H1 (cell line): Measurements from ENCODE around the gene MIPOL1. TPM values are rescaled to one million over a fixed set of nuclear protein-coding genes. Genes with fewer than 3 reads are reported as not detected.

Experiments used
- CTCF ChIA-PET: fragments of 300-600 bp; sonication (Branson Sonifier 250); formaldehyde crosslinking; loops from one replicate; lab custom pipeline; 2021; ENCODE audit not compliant: partially characterized antibody; lab: Charles Lee
- POLR2A ChIA-PET: fragments of 300-600 bp; sonication (Branson Sonifier 250); formaldehyde crosslinking; loops from one replicate; lab custom pipeline; 2021; ENCODE audit warnings: inconsistent platforms; ENCODE audit not compliant: partially characterized antibody; lab: Charles Lee
- DNase-seq, 2 experiments: peaks; one replicate each; pipeline versions ENCODE4 v3.0.0 to v3.0.0-alpha.2; 2010 to 2022; ENCODE audit warnings: low spot score in 2 of 2, low read depth in 1 of 2, mixed read lengths in 1 of 2
- FAIRE-seq: peaks from 2 replicates; lab custom pipeline; 2011; peaks lifted over from hg19 to GRCh38; lab: Jason Lieb, UNC
- H2AFZ ChIP-seq: 2 replicates; pipeline ENCODE4 v1.8.1; 2012; ENCODE audit warnings: low read length, inconsistent platforms
- H2AK5ac ChIP-seq: 2 replicates; pipeline ENCODE4 v1.6.1; 2013; ENCODE audit warnings: low read depth, low read length
- H2BK120ac ChIP-seq: replicated peaks from 2 replicates; pipeline ENCODE3; 2013; ENCODE audit warnings: low read depth, low read length, inconsistent platforms
- H2BK12ac ChIP-seq: 2 replicates; pipeline ENCODE4 v1.6.1; 2013; ENCODE audit warnings: low read depth, low read length
- H2BK15ac ChIP-seq: 2 replicates; pipeline ENCODE4 v1.6.1; 2013; ENCODE audit warnings: low read length
- H2BK20ac ChIP-seq: 2 replicates; pipeline ENCODE4 v1.6.1; 2013; ENCODE audit warnings: low read length
- H2BK5ac ChIP-seq: 2 replicates; pipeline ENCODE4 v1.6.1; 2013; ENCODE audit warnings: low read depth, low read length
- H3K14ac ChIP-seq: 2 replicates; pipeline ENCODE4 v1.6.1; 2013; ENCODE audit warnings: inconsistent platforms; ENCODE audit not compliant: insufficient read length
- H3K18ac ChIP-seq: 2 replicates; pipeline ENCODE4 v1.6.1; 2013; ENCODE audit warnings: low read length; ENCODE audit errors: extremely low read depth
- H3K23ac ChIP-seq: 2 replicates; pipeline ENCODE4 v1.6.1; 2013; ENCODE audit warnings: inconsistent platforms; ENCODE audit not compliant: insufficient read length
- H3K23me2 ChIP-seq: 2 replicates; pipeline ENCODE4 v1.6.1; 2013; ENCODE audit warnings: low read depth, low read length
- H3K27ac ChIP-seq: 2 replicates; pipeline ENCODE4 v1.6.1; 2011; ENCODE audit warnings: low read depth, low read length, inconsistent platforms
- H3K27me3 ChIP-seq, 4 experiments: replicated peaks in 1 of 4; 1 replicate in 1 of 4; 2 replicates in 3 of 4; pipeline versions ENCODE4 v1.6.1 to v1.8.1; 2011 to 2013; ENCODE audit warnings: low read length in 3 of 4, mild to moderate bottlenecking in 3 of 4, inconsistent platforms in 2 of 4, mixed read lengths in 2 of 4, moderate library complexity in 1 of 4; ENCODE audit not compliant: control insufficient read depth in 3 of 4, insufficient read depth in 3 of 4; ENCODE audit errors: extremely low read depth in 1 of 4
- H3K36me3 ChIP-seq, 4 experiments: 2 replicates each; pipeline versions ENCODE4 v1.6.1 to v1.8.1; 2011 to 2013; ENCODE audit warnings: mild to moderate bottlenecking in 4 of 4, low read length in 3 of 4, moderate library complexity in 2 of 4, control low read depth in 1 of 4, inconsistent platforms in 1 of 4; ENCODE audit not compliant: insufficient read depth in 4 of 4, control insufficient read depth in 2 of 4
- H3K4ac ChIP-seq: replicated peaks from 2 replicates; pipeline ENCODE3; 2013; ENCODE audit warnings: low read length, low read depth, mixed read lengths, inconsistent platforms; ENCODE audit not compliant: insufficient read length
- H3K4me1 ChIP-seq, 4 experiments: replicated peaks in 1 of 4; 1 replicate in 1 of 4; 2 replicates in 3 of 4; pipeline versions ENCODE4 v1.6.1 to v1.8.1; 2011 to 2013; ENCODE audit warnings: low read length in 3 of 4, inconsistent platforms in 2 of 4, mixed read lengths in 1 of 4; ENCODE audit not compliant: insufficient read depth in 4 of 4, control insufficient read depth in 3 of 4
- H3K4me2 ChIP-seq, 2 experiments: 2 replicates each; pipeline versions ENCODE4 v1.6.1 to v1.8.1; 2011 to 2013; ENCODE audit warnings: low read depth in 2 of 2, low read length in 2 of 2, control low read depth in 1 of 2, inconsistent platforms in 1 of 2, mild to moderate bottlenecking in 1 of 2; ENCODE audit not compliant: insufficient read depth in 1 of 2
- H3K4me3 ChIP-seq, 4 experiments: fragments of 200-600, 300-600 bp in 1 of 4; sonication (generic), shearing (Covaris generic), sonication (Bioruptor Twin) in 1 of 4; 2 replicates each; pipeline versions ENCODE4 v1.5.1 to v1.8.1; 2011 to 2016; ENCODE audit warnings: low read length in 4 of 4, low read depth in 3 of 4, control low read depth in 2 of 4, inconsistent platforms in 2 of 4, mild to moderate bottlenecking in 2 of 4, mixed read lengths in 1 of 4, moderate library complexity in 1 of 4; ENCODE audit not compliant: insufficient read depth in 2 of 4; ENCODE audit errors: extremely low read depth in 1 of 4
- H3K56ac ChIP-seq: replicated peaks from 2 replicates; pipeline ENCODE3; 2013; ENCODE audit warnings: low read depth, mild to moderate bottlenecking, mixed read lengths, low read length, inconsistent platforms; ENCODE audit not compliant: insufficient read length
- H3K79me1 ChIP-seq: 2 replicates; pipeline ENCODE4 v1.6.1; 2013; ENCODE audit warnings: low read depth, low read length, control low read depth
- H3K79me2 ChIP-seq, 2 experiments: 2 replicates each; pipeline versions ENCODE4 v1.6.1 to v1.8.1; 2012 to 2013; ENCODE audit warnings: low read length in 2 of 2, mild to moderate bottlenecking in 2 of 2, inconsistent platforms in 1 of 2; ENCODE audit not compliant: insufficient read depth in 2 of 2, control insufficient read depth in 1 of 2
- H3K9ac ChIP-seq, 4 experiments: replicated peaks in 1 of 4; 1 replicate in 1 of 4; 2 replicates in 3 of 4; pipeline versions ENCODE4 v1.6.1 to v1.8.1; 2011 to 2013; ENCODE audit warnings: low read depth in 3 of 4, low read length in 3 of 4, control low read depth in 2 of 4, mild to moderate bottlenecking in 2 of 4, moderate library complexity in 2 of 4, inconsistent platforms in 1 of 4; ENCODE audit errors: extremely low read depth in 1 of 4
- H3K9me3 ChIP-seq, 2 experiments: 2 replicates each; pipeline versions ENCODE4 v1.6.1 to v1.8.1; 2012 to 2013; ENCODE audit warnings: mild to moderate bottlenecking in 2 of 2, moderate library complexity in 2 of 2, control low read depth in 1 of 2, inconsistent platforms in 1 of 2, low read depth in 1 of 2, low read length in 1 of 2, mixed read lengths in 1 of 2; ENCODE audit not compliant: insufficient read depth in 2 of 2
- H4K20me1 ChIP-seq, 2 experiments: replicated peaks in 1 of 2; 2 replicates each; pipeline versions ENCODE3 to v1.8.1; 2011 to 2013; ENCODE audit warnings: inconsistent platforms in 2 of 2, low read length in 2 of 2, mild to moderate bottlenecking in 1 of 2; ENCODE audit not compliant: insufficient read depth in 2 of 2, control insufficient read depth in 1 of 2
- H4K5ac ChIP-seq: 2 replicates; pipeline ENCODE4 v1.6.1; 2013; ENCODE audit warnings: low read length, low read depth, mixed read lengths, inconsistent platforms; ENCODE audit not compliant: insufficient read length
- H4K8ac ChIP-seq: 2 replicates; pipeline ENCODE4 v1.8.0; 2013; ENCODE audit warnings: mild to moderate bottlenecking, moderate library complexity, low read length, inconsistent platforms; ENCODE audit not compliant: insufficient read depth; ENCODE audit errors: extremely low read depth
- H4K91ac ChIP-seq: replicated peaks from 2 replicates; pipeline ENCODE3; 2013; ENCODE audit warnings: low read length, mixed read lengths, inconsistent platforms; ENCODE audit not compliant: insufficient read length
- CEBPB ChIP-seq: IDR thresholded peaks from 2 replicates; pipeline ENCODE4 v1.6.1; 2012; ENCODE audit warnings: low read depth, low read length
- CHD1 ChIP-seq: IDR thresholded peaks from 2 replicates; pipeline ENCODE4 v1.6.1; 2012; ENCODE audit warnings: low read depth, low read length, improper control_type of control experiment
- RBBP5 ChIP-seq: IDR thresholded peaks from 2 replicates; pipeline ENCODE4 v1.7.1; 2012; ENCODE audit warnings: low read depth, mild to moderate bottlenecking, inconsistent platforms, low read length, moderate library complexity, borderline replicate concordance
- SIX5 ChIP-seq: IDR thresholded peaks from 2 replicates; pipeline ENCODE4 v1.6.1; 2011; ENCODE audit warnings: mild to moderate bottlenecking, low read depth, low read length
- TAF1 ChIP-seq: IDR thresholded peaks from 2 replicates; pipeline ENCODE4 v1.6.1; 2011; ENCODE audit warnings: mild to moderate bottlenecking, low read depth, low read length
- TEAD4 ChIP-seq: IDR thresholded peaks from 2 replicates; pipeline ENCODE4 v1.6.1; 2012; ENCODE audit warnings: low read depth, low read length, inconsistent platforms, mixed read lengths
- polyA plus RNA-seq, 7 experiments: library from polyadenylated mRNA; depleted of rRNA in 3 of 7; stranded (reverse) in 5 of 7; unstranded in 2 of 7; fragments of >200 nt in 5 of 7; fragments of 200-250 nt in 2 of 7; gene quantifications; 1 replicate in 5 of 7; 2 replicates in 1 of 7; 4 replicates in 1 of 7; pipeline versions ENCODE4 v1.2.1 to v1.2.3, GENCODE V29; 2011 to 2013; ENCODE audit warnings: missing spikeins in 2 of 7, mixed read lengths in 2 of 7
- total RNA-seq: library from RNA; stranded (reverse); fragmentation: NEBNext Ultra II Directional; extraction: Animal tissue kit (Norgen Biotek cat#: 25700); gene quantifications from 2 replicates; pipeline ENCODE4 v1.2.1, GENCODE V29; 2021
- TF ChIP-seq, protein P1 (sequence below): IDR thresholded peaks from 2 replicates; pipeline ENCODE4 v1.6.1; 2012; ENCODE audit warnings: low read length, inconsistent platforms

Gene MIPOL1
- total and polyA plus RNA-seq, 2 of the 8 experiments (the other 6 are each of a cell fraction or from before 2014, with no cell fraction given) = 2.8 to 23.9 TPM

DNA sequence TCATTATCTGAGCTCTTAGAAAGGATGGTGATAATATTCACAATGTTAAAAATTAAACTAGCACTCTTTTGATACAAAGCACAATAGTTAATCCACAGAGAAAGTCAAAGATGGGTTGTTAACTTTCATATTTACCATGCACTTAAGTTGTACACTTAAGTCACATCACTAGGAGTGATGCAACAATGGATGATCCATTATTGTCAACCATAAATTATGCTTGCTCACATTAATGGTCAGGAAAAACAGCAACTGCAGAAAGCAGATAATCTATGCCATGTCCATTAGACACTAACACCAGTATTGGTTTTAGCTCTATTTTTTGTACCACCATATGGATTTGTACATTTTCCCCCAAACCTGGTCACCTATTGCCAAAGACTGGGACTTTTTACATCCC is 201.8 kb downstream of the MIPOL1 start:
- ChIA-PET POLR2A (interaction anchor here (1.3 kb wide), 1 partner anchor 10 kb away, joined by 3 read pairs; no protein-coding TSS in a partner anchor), CTCF (no interaction called here)
- no peak overlapping the region for H3K4me2 ChIP-seq
- no peak overlapping the region for H3K4ac ChIP-seq
- no peak overlapping the region for H2AFZ ChIP-seq
- no peak overlapping the region for H3K9ac ChIP-seq
- 0 out of 8 replicates have a peak, but pooled peaks cover 0 to 3% (median 0%) of the 10 kb centered on the region in 4 experiments for H3K36me3 ChIP-seq
- H4K91ac ChIP-seq = no peak overlapping the region
- no peak overlapping the region for H3K14ac ChIP-seq
- no peak overlapping the region for H2BK20ac ChIP-seq
- no peak overlapping the region for H4K8ac ChIP-seq
- H4K20me1 ChIP-seq = no peaks in the 10 kb centered on the region
- H3K18ac ChIP-seq = no peak overlapping the region
- no peak for FAIRE-seq
- no peak overlapping the region for H3K27ac ChIP-seq
- no peak overlapping the region for H2BK5ac ChIP-seq
- no peak overlapping the region for H3K56ac ChIP-seq
- no peak overlapping the region for H3K23ac ChIP-seq
- H3K23me2 ChIP-seq = no peaks in the 10 kb centered on the region
- no peak overlapping the region for H3K4me3 ChIP-seq
- no peak overlapping the region for H2AK5ac ChIP-seq
- no peaks in the 10 kb centered on the region for H3K27me3 ChIP-seq
- no peak overlapping the region for H2BK120ac ChIP-seq
- no peak overlapping the region for H4K5ac ChIP-seq
- no peak overlapping the region for H2BK15ac ChIP-seq
- H3K4me1 ChIP-seq = no peaks in the 10 kb centered on the region
- no peak for TF ChIP-seq RBBP5
- no peak for TF ChIP-seq SIX5
- no peak for TF ChIP-seq CEBPB
- TF ChIP-seq TAF1 = no peak
- TF ChIP-seq TEAD4 = no peak
- TF ChIP-seq CHD1 = no peak
- TF ChIP-seq, protein P1, sequence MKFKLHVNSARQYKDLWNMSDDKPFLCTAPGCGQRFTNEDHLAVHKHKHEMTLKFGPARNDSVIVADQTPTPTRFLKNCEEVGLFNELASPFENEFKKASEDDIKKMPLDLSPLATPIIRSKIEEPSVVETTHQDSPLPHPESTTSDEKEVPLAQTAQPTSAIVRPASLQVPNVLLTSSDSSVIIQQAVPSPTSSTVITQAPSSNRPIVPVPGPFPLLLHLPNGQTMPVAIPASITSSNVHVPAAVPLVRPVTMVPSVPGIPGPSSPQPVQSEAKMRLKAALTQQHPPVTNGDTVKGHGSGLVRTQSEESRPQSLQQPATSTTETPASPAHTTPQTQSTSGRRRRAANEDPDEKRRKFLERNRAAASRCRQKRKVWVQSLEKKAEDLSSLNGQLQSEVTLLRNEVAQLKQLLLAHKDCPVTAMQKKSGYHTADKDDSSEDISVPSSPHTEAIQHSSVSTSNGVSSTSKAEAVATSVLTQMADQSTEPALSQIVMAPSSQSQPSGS = no peak
- TF ChIP-seq, all 59 proteins: peak for 0
- H3K79me1 ChIP-seq = no peaks in the 10 kb centered on the region
- H2BK12ac ChIP-seq = no peak overlapping the region
- DNase-seq = no peak
- no peaks in the 10 kb centered on the region; a peak in 1 of 4 replicates for H3K9me3 ChIP-seq
- no peaks in the 10 kb centered on the region for H3K79me2 ChIP-seq
